ENCODE data around the gene FOXI2. TPM values are rescaled to one million over a fixed set of nuclear protein-coding genes. Genes with fewer than 3 reads are reported as not detected.

FOXI2 gene
- total and polyA plus RNA-seq, 7 experiments from 2014 or later, result 0.24 TPM; not detected in 6

- Histone ChIP-seq H3K27ac (ENCODE audit: low read depth, low read length) (no peak overlapping the region), H3K4me1 (ENCODE audit: control insufficient read depth in 2 of 2, insufficient read depth in 2 of 2, low read length in 2 of 2) (no peaks in the 10 kb centered on the region), H3K9me3 (ENCODE audit: control insufficient read depth in 2 of 3, low read length in 3 of 3) (no peaks in the 10 kb centered on the region), H3K36me3 (ENCODE audit: control insufficient read depth in 2 of 3, insufficient read depth in 3 of 3, low read length in 3 of 3) (no peaks in the 10 kb centered on the region), H3K27me3 (ENCODE audit: control insufficient read depth in 2 of 2, insufficient read depth in 2 of 2, low read length in 2 of 2) (no peaks in the 10 kb centered on the region), H3K4me3 (ENCODE audit: low read length) (no peak overlapping the region)
- Mint-ChIP-seq H3K9me3 (peaks cover 0 to 6% (median 0%) of the 10 kb centered on the region in 11 donors), H3K27ac (no peak overlapping the region), H3K4me3 (no peak overlapping the region), H3K4me1 (no peaks in the 10 kb centered on the region), H3K36me3 (no peaks in the 10 kb centered on the region), H3K27me3 (peaks cover 32 to 48% (median 36%) of the 10 kb centered on the region in 5 donors)
- no peak for DNase-seq
- intact Hi-C loops (cut with micrococcal nuclease), result no loop called here
- ChIA-PET CTCF (no interaction called here), POLR2A (no interaction called here)
- ATAC-seq, result no peak
These were observed 1.8 kb upstream of the FOXI2 start for GRCh38 chr10:127735156-127735555.

- POLR2A ChIA-PET, result no interaction called here
These were observed 1.2 kb upstream of the FOXI2 start for GRCh38 chr10:127735723-127736221.

DNA sequence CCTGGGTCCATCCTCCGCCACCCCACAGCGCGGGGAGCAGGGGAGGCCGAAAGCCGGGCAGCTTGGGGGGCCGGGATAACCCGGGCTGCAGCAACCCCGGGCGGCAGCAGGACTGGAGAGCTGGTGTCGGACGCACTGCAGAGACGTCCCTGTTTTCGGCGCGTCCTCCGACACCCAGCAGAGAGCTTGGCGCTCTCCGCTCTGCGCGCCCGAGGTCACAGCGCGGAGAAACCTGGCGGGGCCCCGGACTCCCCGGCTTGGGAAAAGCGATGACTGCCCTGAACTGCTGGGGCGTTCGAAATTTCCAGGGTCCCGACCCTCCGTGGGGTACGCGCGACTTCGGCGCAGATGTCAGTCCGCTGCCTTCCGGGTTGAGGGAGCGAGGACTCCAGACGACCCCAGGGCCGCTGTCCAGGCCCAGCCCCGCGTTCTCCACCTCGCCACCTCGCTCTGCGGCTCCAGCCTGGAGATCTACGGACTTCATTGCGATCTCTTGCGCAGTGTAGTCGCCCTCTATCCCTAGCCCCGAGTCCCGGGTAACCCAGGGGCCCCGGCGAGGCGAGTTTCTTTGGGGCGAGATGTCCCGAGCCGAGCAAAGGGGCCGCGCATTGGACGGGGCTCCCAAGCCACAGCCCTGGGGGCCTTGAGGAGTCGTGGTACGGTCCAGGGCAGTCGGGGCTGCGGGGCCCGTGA lies 617 bp upstream of the FOXI2 start:
- no peak overlapping the region for H3K27ac Mint-ChIP-seq
- Histone ChIP-seq H3K27me3 (ENCODE audit: control insufficient read depth in 2 of 2, insufficient read depth in 2 of 2, low read length in 2 of 2) (no peaks in the 10 kb centered on the region), H3K9me3 (ENCODE audit: control insufficient read depth in 2 of 3, low read length in 3 of 3) (no peaks in the 10 kb centered on the region), H3K4me3 (ENCODE audit: low read length) (no peak overlapping the region), H3K27ac (ENCODE audit: low read depth, low read length) (no peak overlapping the region), H3K36me3 (ENCODE audit: control insufficient read depth in 2 of 3, insufficient read depth in 3 of 3, low read length in 3 of 3) (no peaks in the 10 kb centered on the region), H3K4me1 (ENCODE audit: control insufficient read depth in 2 of 2, insufficient read depth in 2 of 2, low read length in 2 of 2) (no peaks in the 10 kb centered on the region)
- peaks cover 0 to 6% (median 0%) of the 10 kb centered on the region in 11 donors for H3K9me3 Mint-ChIP-seq
- ChIA-PET CTCF (no interaction called here), POLR2A (no interaction called here)
- intact Hi-C loops (cut with micrococcal nuclease), result no loop called here
- peak overlapping the region in 1 of 10 donors; percentile 74 for H3K4me3 Mint-ChIP-seq
- ATAC-seq (no peak), DNase-seq (no peak)
- H3K36me3 Mint-ChIP-seq, result no peaks in the 10 kb centered on the region
- peaks cover 32 to 49% (median 36%) of the 10 kb centered on the region in 5 donors for H3K27me3 Mint-ChIP-seq
- no peaks in the 10 kb centered on the region for H3K4me1 Mint-ChIP-seq

More at GRCh38 chr10:127735723-127736221, 1.2 kb upstream of the FOXI2 start:
- Histone ChIP-seq H3K4me1 (ENCODE audit: control insufficient read depth in 2 of 2, insufficient read depth in 2 of 2, low read length in 2 of 2) (no peaks in the 10 kb centered on the region), H3K9me3 (ENCODE audit: control insufficient read depth in 2 of 3, low read length in 3 of 3) (no peaks in the 10 kb centered on the region), H3K27ac (ENCODE audit: low read depth, low read length) (no peak overlapping the region), H3K27me3 (ENCODE audit: control insufficient read depth in 2 of 2, insufficient read depth in 2 of 2, low read length in 2 of 2) (no peaks in the 10 kb centered on the region), H3K4me3 (ENCODE audit: low read length) (no peak overlapping the region), H3K36me3 (ENCODE audit: control insufficient read depth in 2 of 3, insufficient read depth in 3 of 3, low read length in 3 of 3) (no peaks in the 10 kb centered on the region)
- DNase-seq (no peak), ATAC-seq (no peak)
- CTCF ChIA-PET, result no interaction called here
- Mint-ChIP-seq H3K9me3 (peaks cover 0 to 6% (median 0%) of the 10 kb centered on the region in 11 donors), H3K4me1 (no peaks in the 10 kb centered on the region), H3K36me3 (no peaks in the 10 kb centered on the region), H3K27ac (no peak overlapping the region), H3K27me3 (peaks cover 32 to 48% (median 36%) of the 10 kb centered on the region in 5 donors), H3K4me3 (peak overlapping the region in 1 of 10 donors; percentile 74)
- intact Hi-C loops (cut with micrococcal nuclease), result no loop called here

DNA sequence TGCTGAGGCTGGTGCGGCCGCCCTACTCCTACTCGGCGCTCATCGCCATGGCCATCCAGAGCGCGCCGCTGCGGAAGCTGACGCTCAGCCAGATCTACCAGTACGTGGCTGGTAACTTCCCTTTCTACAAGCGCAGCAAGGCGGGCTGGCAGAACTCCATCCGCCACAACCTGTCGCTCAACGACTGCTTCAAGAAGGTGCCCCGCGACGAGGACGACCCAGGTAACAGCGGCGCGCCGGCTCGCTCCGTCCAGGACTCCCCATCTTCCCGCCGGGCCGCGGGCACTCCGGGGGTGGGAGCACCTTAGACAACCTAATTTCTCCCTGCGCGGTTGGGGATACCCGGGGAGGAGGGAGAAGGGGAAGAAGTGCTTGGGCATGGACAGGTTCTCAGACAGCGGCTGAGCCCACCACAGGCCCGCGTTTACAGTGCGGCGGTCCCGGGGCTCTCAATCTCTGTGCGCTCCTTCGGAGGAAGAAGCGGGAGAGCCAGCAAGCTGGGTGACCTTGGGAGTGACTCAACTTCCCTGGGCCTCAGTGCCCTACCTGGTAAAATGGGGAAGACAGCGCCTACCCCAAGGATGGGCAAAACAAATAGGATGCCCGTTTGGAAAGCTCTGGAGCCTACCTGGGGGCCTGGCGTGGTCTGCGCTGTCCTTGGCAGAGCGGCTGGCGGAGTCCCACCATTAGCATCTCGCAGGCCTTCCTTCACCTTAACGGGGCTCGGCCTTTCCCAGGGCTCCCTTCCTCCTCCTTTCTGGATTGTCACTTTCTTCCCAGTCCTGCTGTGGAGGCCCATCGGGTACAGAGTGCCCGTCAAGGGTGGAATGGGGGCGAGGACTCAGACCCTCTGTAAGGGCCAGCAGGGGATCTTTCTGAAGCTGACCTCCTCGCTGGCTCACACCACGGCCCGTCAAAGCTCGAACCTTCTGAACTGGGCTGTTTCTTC lies 852 bp downstream of the FOXI2 start:
- H3K4me3 Mint-ChIP-seq, result peak overlapping the region in 1 of 10 donors; percentile 44

GRCh38 chr10:127738512-127739424 lies 1.8 kb downstream of the FOXI2 start:
- Histone ChIP-seq H3K4me3 (ENCODE audit: low read length) (no peak overlapping the region), H3K27ac (ENCODE audit: low read depth, low read length) (no peak overlapping the region), H3K36me3 (ENCODE audit: control insufficient read depth in 2 of 3, insufficient read depth in 3 of 3, low read length in 3 of 3) (no peaks in the 10 kb centered on the region), H3K9me3 (ENCODE audit: control insufficient read depth in 2 of 3, low read length in 3 of 3) (no peaks in the 10 kb centered on the region), H3K4me1 (ENCODE audit: control insufficient read depth in 2 of 2, insufficient read depth in 2 of 2, low read length in 2 of 2) (no peaks in the 10 kb centered on the region), H3K27me3 (ENCODE audit: control insufficient read depth in 2 of 2, insufficient read depth in 2 of 2, low read length in 2 of 2) (no peaks in the 10 kb centered on the region)
- Mint-ChIP-seq H3K27ac (no peak overlapping the region), H3K4me1 (no peaks in the 10 kb centered on the region), H3K36me3 (no peaks in the 10 kb centered on the region), H3K4me3 (peak overlapping the region in 1 of 10 donors; percentile 21), H3K27me3 (peaks cover 19 to 36% (median 24%) of the 10 kb centered on the region in 5 donors), H3K9me3 (peaks cover 0 to 4% (median 0%) of the 10 kb centered on the region in 11 donors)
- DNase-seq (no peak), ATAC-seq (peak; percentile 3)
- intact Hi-C loops (cut with micrococcal nuclease), result no loop called here
- CTCF ChIA-PET, result no interaction called here
- POLR2A ChIA-PET, result no interaction called here

More for the DNA sequence above, 852 bp downstream of the FOXI2 start:
- Histone ChIP-seq H3K9me3 (ENCODE audit: control insufficient read depth in 2 of 3, low read length in 3 of 3) (no peaks in the 10 kb centered on the region), H3K4me3 (ENCODE audit: low read length) (no peak overlapping the region), H3K27ac (ENCODE audit: low read depth, low read length) (no peak overlapping the region), H3K27me3 (ENCODE audit: control insufficient read depth in 2 of 2, insufficient read depth in 2 of 2, low read length in 2 of 2) (no peaks in the 10 kb centered on the region), H3K36me3 (ENCODE audit: control insufficient read depth in 2 of 3, insufficient read depth in 3 of 3, low read length in 3 of 3) (no peaks in the 10 kb centered on the region), H3K4me1 (ENCODE audit: control insufficient read depth in 2 of 2, insufficient read depth in 2 of 2, low read length in 2 of 2) (no peaks in the 10 kb centered on the region)
- Mint-ChIP-seq H3K9me3 (peaks cover 0 to 6% (median 0%) of the 10 kb centered on the region in 11 donors), H3K36me3 (no peaks in the 10 kb centered on the region), H3K4me1 (no peaks in the 10 kb centered on the region), H3K27ac (no peak overlapping the region), H3K27me3 (peaks cover 28 to 45% (median 29%) of the 10 kb centered on the region in 5 donors)
- DNase-seq (no peak), ATAC-seq (no peak)
- intact Hi-C loops (cut with micrococcal nuclease), result no loop called here
- POLR2A ChIA-PET, result no interaction called here
- CTCF ChIA-PET, result no interaction called here

- ChIA-PET POLR2A (no interaction called here), CTCF (no interaction called here)
- H3K9me3 ChIP-seq (ENCODE audit: control insufficient read depth in 2 of 3, low read length in 3 of 3), result no peaks in the 10 kb centered on the region
- Mint-ChIP-seq H3K27ac (no peak overlapping the region), H3K4me3 (no peak overlapping the region), H3K9me3 (peaks cover 0 to 4% (median 0%) of the 10 kb centered on the region in 11 donors), H3K4me1 (no peaks in the 10 kb centered on the region), H3K27me3 (peaks cover 8 to 28% (median 14%) of the 10 kb centered on the region in 5 donors), H3K36me3 (no peaks in the 10 kb centered on the region)
- H3K27ac ChIP-seq (ENCODE audit: low read depth, low read length), result no peak overlapping the region
- H3K36me3 ChIP-seq (ENCODE audit: control insufficient read depth in 2 of 3, insufficient read depth in 3 of 3, low read length in 3 of 3), result no peaks in the 10 kb centered on the region
- intact Hi-C loops (cut with micrococcal nuclease), result no loop called here
- H3K4me3 ChIP-seq (ENCODE audit: low read length), result no peak overlapping the region
- no peaks in the 10 kb centered on the region for H3K4me1 ChIP-seq (ENCODE audit: control insufficient read depth in 2 of 2, insufficient read depth in 2 of 2, low read length in 2 of 2)
- DNase-seq (no peak), ATAC-seq (no peak)
- no peaks in the 10 kb centered on the region for H3K27me3 ChIP-seq (ENCODE audit: control insufficient read depth in 2 of 2, insufficient read depth in 2 of 2, low read length in 2 of 2)
These were observed 2.9 kb downstream of the FOXI2 start for GRCh38 chr10:127739908-127740307.
